ENCODE measurements around the gene TUBGCP3. TPM values are rescaled to one million over a fixed set of nuclear protein-coding genes. Genes with fewer than 3 reads are reported as not detected.

Gene TUBGCP3
- polyA plus RNA-seq, 1 donor from 2014 or later: 20.3 TPM

- no peaks in the 10 kb centered on the region for H3K36me3 ChIP-seq (ENCODE audit: insufficient read depth, low read length)
- no peak overlapping the region for H3K27ac ChIP-seq (ENCODE audit: low read length)
- no peak overlapping the region for H2AFZ ChIP-seq (ENCODE audit: low read depth, low read length)
- H3K79me2 ChIP-seq (replicated peaks; ENCODE audit: insufficient read depth, low read length): no peaks in the 10 kb centered on the region
- no peak overlapping the region for H3K9ac ChIP-seq (ENCODE audit: low read length)
- H3K9me2 ChIP-seq (ENCODE audit: insufficient read depth, low read length): no peaks in the 10 kb centered on the region
- no peak overlapping the region for H3K4me3 ChIP-seq (ENCODE audit: low read length)
- TF ChIP-seq REST (IDR thresholded peaks at IDR 0.05; ENCODE audit: borderline replicate concordance) (no peak), MXI1 (conservative IDR thresholded peaks at IDR 0.05; ENCODE audit: poor library complexity, severe bottlenecking) (no peak)
- no peaks in the 10 kb centered on the region for H4K20me1 ChIP-seq (ENCODE audit: insufficient read depth)
- H3K9me3 ChIP-seq (ENCODE audit: low read length): peaks cover 5% of the 10 kb centered on the region
- H3K4me2 ChIP-seq (ENCODE audit: low read length): no peak overlapping the region
- H3F3A ChIP-seq (ENCODE audit: insufficient read depth, low read length, poor library complexity, severe bottlenecking): no peaks in the 10 kb centered on the region
- H3K27me3 ChIP-seq (ENCODE audit: insufficient read depth, low read depth, low read length): no peaks in the 10 kb centered on the region
Observed at GRCh38 chr13:112438515-112438914, 149.4 kb downstream of the TUBGCP3 start.

GRCh38 chr13:112438094-112438493, 149.9 kb downstream of the TUBGCP3 start:
- Histone ChIP-seq H3K4me2 (ENCODE audit: low read length) (no peak overlapping the region), H3F3A (ENCODE audit: insufficient read depth, low read length, poor library complexity, severe bottlenecking) (no peaks in the 10 kb centered on the region), H2AFZ (ENCODE audit: low read depth, low read length) (no peak overlapping the region), H3K27ac (ENCODE audit: low read length) (no peak overlapping the region), H3K9me3 (ENCODE audit: low read length) (peaks cover 5% of the 10 kb centered on the region), H4K20me1 (ENCODE audit: insufficient read depth) (no peaks in the 10 kb centered on the region), H3K4me3 (ENCODE audit: low read length) (no peak overlapping the region), H3K9me2 (ENCODE audit: insufficient read depth, low read length) (no peaks in the 10 kb centered on the region), H3K9ac (ENCODE audit: low read length) (no peak overlapping the region), H3K27me3 (ENCODE audit: insufficient read depth, low read depth, low read length) (no peaks in the 10 kb centered on the region), H3K79me2 (replicated peaks; ENCODE audit: insufficient read depth, low read length) (no peaks in the 10 kb centered on the region), H3K36me3 (ENCODE audit: insufficient read depth, low read length) (no peaks in the 10 kb centered on the region)
- TF ChIP-seq TAF1 (IDR thresholded peaks at IDR 0.05; ENCODE audit: low read depth) (no peak), MXI1 (conservative IDR thresholded peaks at IDR 0.05; ENCODE audit: poor library complexity, severe bottlenecking) (no peak), REST (IDR thresholded peaks at IDR 0.05; ENCODE audit: borderline replicate concordance) (no peak), EZH2 (IDR thresholded peaks at IDR 0.05; ENCODE audit: borderline replicate concordance, insufficient read depth, low read length, poor library complexity, severe bottlenecking) (no peak), POLR2AphosphoS5 (IDR thresholded peaks at IDR 0.05) (no peak)

- Histone ChIP-seq H3K9me2 (ENCODE audit: insufficient read depth, low read length) (no peaks in the 10 kb centered on the region), H3K9ac (ENCODE audit: low read length) (no peak overlapping the region), H2AFZ (ENCODE audit: low read depth, low read length) (no peak overlapping the region), H3K79me2 (replicated peaks; ENCODE audit: insufficient read depth, low read length) (no peaks in the 10 kb centered on the region), H3K9me3 (ENCODE audit: low read length) (peaks cover 5% of the 10 kb centered on the region), H3F3A (ENCODE audit: insufficient read depth, low read length, poor library complexity, severe bottlenecking) (no peaks in the 10 kb centered on the region), H4K20me1 (ENCODE audit: insufficient read depth) (no peaks in the 10 kb centered on the region), H3K4me2 (ENCODE audit: low read length) (no peak overlapping the region), H3K27me3 (ENCODE audit: insufficient read depth, low read depth, low read length) (no peaks in the 10 kb centered on the region), H3K36me3 (ENCODE audit: insufficient read depth, low read length) (no peaks in the 10 kb centered on the region), H3K27ac (ENCODE audit: low read length) (no peak overlapping the region), H3K4me3 (ENCODE audit: low read length) (no peak overlapping the region)
- TF ChIP-seq SMC3 (conservative IDR thresholded peaks at IDR 0.05; ENCODE audit: poor library complexity) (no peak), EP300 (conservative IDR thresholded peaks at IDR 0.05; ENCODE audit: poor library complexity, severe bottlenecking) (no peak), POLR2AphosphoS5 (IDR thresholded peaks at IDR 0.05) (no peak), TAF1 (IDR thresholded peaks at IDR 0.05; ENCODE audit: low read depth) (no peak), MXI1 (conservative IDR thresholded peaks at IDR 0.05; ENCODE audit: poor library complexity, severe bottlenecking) (no peak), EZH2 (IDR thresholded peaks at IDR 0.05; ENCODE audit: borderline replicate concordance, insufficient read depth, low read length, poor library complexity, severe bottlenecking) (no peak), RAD21 (conservative IDR thresholded peaks at IDR 0.05) (no peak), REST (IDR thresholded peaks at IDR 0.05; ENCODE audit: borderline replicate concordance) (no peak), CTCF (IDR thresholded peaks at IDR 0.05; ENCODE audit: poor library complexity, severe bottlenecking) (no peak)
Observed at GRCh38 chr13:112435973-112436372, 152.0 kb downstream of the TUBGCP3 start.
